ENCODE results near the gene DHRS3. TPM values are rescaled to one million over a fixed set of nuclear protein-coding genes. Genes with fewer than 3 reads are reported as not detected.

Gene DHRS3
- total RNA-seq, 1 experiment from 2014 or later, result 87.0 TPM

GRCh38 chr1:12555411-12556367, 62.3 kb downstream of the DHRS3 start:
- CTCF ChIA-PET, result no interaction called here
- Histone ChIP-seq H3K9ac (ENCODE audit: low read length) (no peak overlapping the region), H3K9me3 (ENCODE audit: control insufficient read depth in 1 of 2, insufficient read depth in 1 of 2, low read depth in 1 of 2, low read length in 2 of 2) (no peaks in the 10 kb centered on the region), H3K27ac (ENCODE audit: low read depth, low read length) (no peak overlapping the region), H3K36me3 (ENCODE audit: control insufficient read depth in 1 of 2, insufficient read depth in 2 of 2, low read length in 2 of 2) (no peaks in the 10 kb centered on the region), H4K20me1 (ENCODE audit: insufficient read depth) (no peaks in the 10 kb centered on the region), H3K9me2 (ENCODE audit: insufficient read depth) (no peaks in the 10 kb centered on the region), H3K79me2 (ENCODE audit: insufficient read depth, low read length) (no peaks in the 10 kb centered on the region), H3K4me3 (replicated peaks in 1 of 2; ENCODE audit: low read depth in 1 of 2, low read length in 2 of 2) (no peak overlapping the region), H3K27me3 (ENCODE audit: insufficient read depth, low read length) (no peaks in the 10 kb centered on the region), H3K4me1 (ENCODE audit: control insufficient read depth in 1 of 2, insufficient read depth in 2 of 2, low read length in 2 of 2) (peaks cover 10 to 44% of the 10 kb centered on the region in 2 experiments; a peak in 3 of 4 replicates), H2AFZ (ENCODE audit: low read depth, low read length, poor library complexity, severe bottlenecking) (no peak overlapping the region), H3K4me2 (ENCODE audit: low read length) (no peak overlapping the region)
- no TSS peak for BruUV-seq (replicated peaks)
- intact Hi-C loops (cut with micrococcal nuclease), result no loop called here
- DNase-seq (ENCODE audit: low read depth, low spot score), result no peak
- RAD21 ChIA-PET (ENCODE audit: low non-redundant PET in 1 of 2, low total read pairs in 2 of 2, uncharacterized antibody in 2 of 2, unreplicated experiment in 2 of 2), result no interaction called here
- no peak for ATAC-seq
- no peak for TF ChIP-seq MAX (IDR thresholded peaks at IDR 0.05)
- no peak for TF ChIP-seq EZH2 (IDR thresholded peaks at IDR 0.05)
- TF ChIP-seq ZNF274 (IDR thresholded peaks at IDR 0.05; ENCODE audit: low read depth, low read length), result no peak
- no peak for TF ChIP-seq EZH2phosphoT487 (IDR thresholded peaks at IDR 0.05; ENCODE audit: borderline replicate concordance)
- no peak for TF ChIP-seq CBX3 (IDR thresholded peaks at IDR 0.05; ENCODE audit: low read depth)
- no peak for TF ChIP-seq EGR1 (IDR thresholded peaks at IDR 0.05; ENCODE audit: low read depth)
- TF ChIP-seq YY1 (IDR thresholded peaks at IDR 0.05; ENCODE audit: extremely low read depth, insufficient replicate concordance, low read depth, low read length), result no peak
- no peak for TF ChIP-seq SRF (IDR thresholded peaks at IDR 0.05; ENCODE audit: low read depth)
- no peak for TF ChIP-seq TCF7L2 (IDR thresholded peaks at IDR 0.05; ENCODE audit: borderline replicate concordance, extremely low read depth, insufficient read depth, insufficient read length)
- no peak for TF ChIP-seq POLR2AphosphoS5 (IDR thresholded peaks at IDR 0.05; ENCODE audit: low read depth, low read length)
- no peak for TF ChIP-seq SP1 (IDR thresholded peaks at IDR 0.05; ENCODE audit: low read depth)
- TF ChIP-seq CEBPB (IDR thresholded peaks at IDR 0.05; ENCODE audit: low read depth), result no peak
- TF ChIP-seq FOSL1 (IDR thresholded peaks at IDR 0.05; ENCODE audit: low read depth), result no peak
- TF ChIP-seq ELF1 (IDR thresholded peaks at IDR 0.05; ENCODE audit: borderline replicate concordance, low read depth), result no peak
- POLR2A ChIA-PET, result interaction anchor here (0.6 kb wide), 1 partner anchor 646 kb away, joined by 4 read pairs; no protein-coding TSS in a partner anchor

All from HCT116 (cell line).